NOMO-1 treated with dmso at 0.1 percent for 144 hours (cell line): Measurements from ENCODE around the gene BPIFB6.

Experiments
- DNase-seq: peaks from one replicate; lab custom pipeline; 2025; ENCODE audit not compliant: unreplicated experiment; lab: John Stamatoyannopoulos, UW

BPIFB6 gene

GRCh38 chr20:33059741-33060390 is 28.4 kb downstream of the BPIFB6 start:
- DNase-seq, result no peak

- no peak for DNase-seq
These were observed 30.2 kb downstream of the BPIFB6 start for GRCh38 chr20:33061658-33062028.

GRCh38 chr20:33062105-33062824 is 30.8 kb downstream of the BPIFB6 start:
- DNase-seq, result no peak

- DNase-seq, result no peak
These were observed 31.3 kb downstream of the BPIFB6 start for GRCh38 chr20:33062825-33063149.

DNA sequence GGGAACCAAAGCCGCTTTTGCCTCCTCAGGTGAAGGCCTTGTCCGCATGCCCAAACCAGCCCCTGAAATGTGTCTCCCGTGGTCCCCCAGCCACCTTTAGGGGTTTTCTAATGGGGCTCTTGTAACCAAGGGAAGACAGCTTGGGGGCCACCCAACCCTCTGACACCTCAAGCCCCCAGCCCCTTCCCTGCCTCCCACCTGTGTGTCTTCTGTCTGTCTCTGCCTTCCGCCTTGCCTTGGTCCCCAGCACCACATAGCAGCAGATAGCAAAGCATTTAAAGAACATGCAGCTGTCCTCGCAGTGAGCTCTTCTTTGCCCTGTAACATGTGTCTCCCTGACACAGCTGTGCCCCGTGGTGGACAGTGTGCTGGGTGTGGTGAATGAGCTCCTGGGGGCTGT is 31.8 kb downstream of the BPIFB6 start:
- DNase-seq, result no peak

DNA sequence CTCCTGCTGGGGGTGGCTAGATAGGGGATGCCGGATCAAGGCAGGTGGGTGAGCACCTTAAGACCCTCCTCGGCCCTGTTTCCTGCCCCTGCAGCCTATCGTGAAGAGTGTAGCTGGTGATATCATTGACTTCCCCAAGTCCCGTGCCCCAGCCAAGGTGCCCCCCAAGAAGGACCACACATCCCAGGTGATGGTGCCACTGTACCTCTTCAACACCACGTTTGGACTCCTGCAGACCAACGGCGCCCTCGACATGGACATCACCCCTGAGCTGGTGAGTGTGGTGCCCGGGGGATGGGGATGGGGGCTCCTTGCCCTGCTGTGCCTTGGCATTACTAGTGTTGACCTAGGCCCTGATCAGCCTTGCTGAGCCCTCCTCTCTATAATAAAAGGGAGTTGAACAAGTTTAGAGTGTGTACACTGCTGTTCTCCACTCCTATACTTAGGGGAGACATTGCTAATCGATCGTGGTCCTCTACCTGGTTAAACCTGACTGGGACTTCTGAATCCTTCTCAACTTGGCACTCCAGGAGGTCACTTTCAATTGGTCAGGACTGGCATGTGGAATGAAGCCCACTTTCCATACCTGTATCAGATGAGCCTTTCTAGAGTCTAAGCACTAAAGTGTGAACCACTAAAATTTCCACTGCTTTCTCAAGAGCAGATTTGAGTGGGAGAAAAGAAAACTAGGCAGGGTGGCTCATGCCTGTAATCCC is 33.3 kb downstream of the BPIFB6 start:
- no peak for DNase-seq

DNA sequence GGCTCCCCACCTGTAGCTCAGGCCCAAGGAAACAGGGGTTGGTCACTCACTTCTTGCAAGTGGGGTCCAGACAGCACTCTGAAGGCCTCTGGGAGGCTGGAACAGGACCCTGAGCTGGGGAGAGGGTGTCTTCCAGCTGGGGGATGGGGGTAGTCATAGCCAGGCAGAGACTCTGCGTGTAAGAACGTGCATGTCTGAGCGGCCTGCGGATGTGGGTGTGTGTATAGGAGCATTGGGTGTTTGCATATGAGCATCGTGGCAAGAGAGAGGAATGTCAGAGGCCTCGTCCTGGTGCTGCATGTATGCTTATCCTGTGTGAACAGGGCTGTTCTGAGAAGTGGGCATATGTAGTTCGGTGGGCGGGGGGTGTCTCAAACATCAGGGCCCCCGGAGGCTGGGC is 34.3 kb downstream of the BPIFB6 start:
- no peak for DNase-seq

- no peak for DNase-seq
These were observed 36.4 kb downstream of the BPIFB6 start for GRCh38 chr20:33067806-33068205.

GRCh38 chr20:33068251-33068939 is 36.9 kb downstream of the BPIFB6 start:
- DNase-seq, result no peak

- no peak for DNase-seq
These were observed 38.2 kb downstream of the BPIFB6 start for GRCh38 chr20:33069673-33070072.

- DNase-seq, result no peak
These were observed 38.9 kb downstream of the BPIFB6 start for GRCh38 chr20:33070111-33071053.

DNA sequence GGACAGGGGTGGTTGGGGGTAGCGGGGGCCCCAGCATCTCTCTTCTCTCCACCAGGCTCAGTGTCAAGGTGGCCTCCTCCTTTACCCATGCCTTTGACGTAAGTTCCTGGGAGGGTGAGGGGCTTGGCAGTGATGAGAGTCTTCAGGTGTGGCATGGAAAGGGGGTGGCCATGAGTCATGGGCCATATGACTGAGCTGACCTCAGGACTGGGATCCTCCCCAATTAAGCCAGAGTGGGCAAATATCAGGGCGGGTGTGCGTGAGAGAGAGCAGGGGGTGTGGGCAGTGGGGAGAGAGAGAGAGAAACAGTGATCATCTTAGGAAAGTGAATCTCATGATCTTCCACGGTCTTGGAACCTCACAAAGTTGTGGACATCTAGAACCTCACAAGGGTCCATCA is 39.8 kb downstream of the BPIFB6 start:
- DNase-seq, result no peak

- DNase-seq, result no peak
These were observed 40.9 kb downstream of the BPIFB6 start for GRCh38 chr20:33072362-33072761.

- no peak for DNase-seq
These were observed 41.4 kb downstream of the BPIFB6 start for GRCh38 chr20:33072813-33073212.

- no peak for DNase-seq
These were observed 43.2 kb downstream of the BPIFB6 start for GRCh38 chr20:33074675-33075074.

DNA sequence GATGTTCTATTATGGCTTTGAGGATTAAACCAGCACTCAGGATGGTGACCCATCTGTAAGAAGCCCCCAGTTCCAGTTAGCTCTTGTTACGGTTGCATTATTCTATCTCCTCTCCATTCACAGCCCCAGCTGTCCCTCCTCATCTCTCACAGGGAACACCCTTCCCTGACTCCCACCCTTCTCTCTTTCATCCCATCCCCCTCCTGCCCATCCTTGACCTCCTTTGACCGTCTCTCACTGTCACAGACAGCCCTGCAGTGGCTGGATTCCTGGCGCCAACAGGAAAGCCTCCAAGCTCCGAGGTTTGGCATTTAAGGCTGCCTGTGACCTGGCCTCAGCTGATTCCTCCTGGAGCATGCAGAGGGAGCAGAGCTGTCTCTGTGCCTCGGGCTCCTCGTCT is 43.8 kb downstream of the BPIFB6 start:
- DNase-seq, result no peak

- no peak for DNase-seq
These were observed 45.4 kb downstream of the BPIFB6 start for GRCh38 chr20:33076662-33077372.

- DNase-seq, result no peak
These were observed 47.8 kb downstream of the BPIFB6 start, which contains the start of gene BPIFB4 for GRCh38 chr20:33079259-33079658. Gene BPIFB4 (plus strand): TSS chr20:33079643. CDS start chr20:33081527, 1,884 bp downstream.

DNA sequence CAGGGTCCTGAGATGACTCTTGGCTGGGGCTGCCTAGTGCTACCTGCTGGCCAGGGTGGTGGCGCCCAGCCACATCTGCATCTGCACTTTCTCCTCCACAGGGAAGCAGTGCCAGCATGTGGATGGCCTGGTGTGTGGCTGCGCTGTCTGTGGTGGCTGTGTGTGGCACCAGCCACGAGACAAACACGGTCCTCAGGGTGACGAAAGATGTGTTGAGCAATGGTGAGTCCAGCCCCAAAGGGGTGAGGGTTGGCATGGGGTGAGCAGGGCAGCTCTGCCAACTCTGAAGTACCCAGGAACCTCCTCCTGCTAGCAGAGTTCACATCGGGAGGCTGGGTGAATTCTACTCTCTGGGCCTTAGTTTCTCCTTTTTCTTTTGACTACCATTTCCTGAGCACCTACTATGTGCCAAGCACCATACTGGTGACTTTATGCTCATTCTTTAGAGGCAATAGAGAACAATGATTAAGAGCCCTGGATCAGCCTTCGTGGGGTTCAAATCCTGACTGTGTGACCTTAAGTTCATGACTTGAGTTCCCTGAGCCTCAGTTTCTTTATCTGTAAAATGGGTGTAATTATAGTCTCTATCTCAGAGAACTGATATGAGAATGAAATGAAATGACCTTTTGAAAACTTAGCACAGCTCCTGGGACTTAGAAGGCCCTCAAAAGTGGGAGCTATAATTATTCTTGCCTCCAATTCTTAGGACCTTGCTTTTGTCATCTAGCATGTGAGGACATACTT is 50.1 kb downstream of the BPIFB6 start:
- no peak for DNase-seq
